B cell (primary cell): ENCODE data around the gene SMIM20. TPM values are rescaled to one million over a fixed set of nuclear protein-coding genes. Genes with fewer than 3 reads are reported as not detected.

Experiments used
- ATAC-seq: fragments of 200-7000 bp; cut with Tn5 transposase; one replicate; pipeline ENCODE4 v1.10.0; 2021; ENCODE audit warnings: low read depth, mild to moderate bottlenecking, moderate number of reproducible peaks, moderate library complexity
- CTCF ChIA-PET: fragments of 350-600 bp; sonication (Branson Sonifier 250); formaldehyde crosslinking; loops from one replicate; lab custom pipeline; 2021; ENCODE audit warnings: antibody characterized with exemption, inconsistent platforms; lab: Charles Lee
- POLR2A ChIA-PET: fragments of 350-600 bp; sonication (Branson Sonifier 250); formaldehyde crosslinking; loops from one replicate; lab custom pipeline; 2021; ENCODE audit warnings: antibody characterized with exemption; lab: Charles Lee
- DNase-seq: peaks from one replicate; pipeline ENCODE4 v3.0.0; 2013
- H2AFZ ChIP-seq: 2 replicates; pipeline ENCODE4 v1.6.1; 2012; ENCODE audit warnings: mild to moderate bottlenecking, low read depth, low read length; ENCODE audit not compliant: insufficient read depth, poor library complexity, severe bottlenecking
- H3K27ac ChIP-seq, 2 donors: 1 replicate in 1 of 2; 2 replicates in 1 of 2; pipeline ENCODE4 v1.5.1; 2012 to 2013; ENCODE audit warnings: low read length in 2 of 2, mild to moderate bottlenecking in 2 of 2, moderate library complexity in 1 of 2
- H3K27me3 ChIP-seq, 4 experiments: fragments of 200-600 bp in 1 of 4; sonication (generic) in 1 of 4; replicated peaks in 1 of 4; 1 replicate in 2 of 4; 2 replicates in 2 of 4; pipeline versions ENCODE4 v1.6.1 to v1.7.0; 2013 to 2016; ENCODE audit warnings: low read length in 3 of 4, mild to moderate bottlenecking in 2 of 4, mixed read lengths in 1 of 4, moderate library complexity in 1 of 4; ENCODE audit not compliant: insufficient read depth in 4 of 4, control insufficient read depth in 3 of 4; ENCODE audit errors: control extremely low read depth in 1 of 4
- H3K36me3 ChIP-seq, 2 experiments: replicated peaks in 1 of 2; 1 replicate in 1 of 2; 2 replicates in 1 of 2; pipeline versions ENCODE4 v1.6.1 to v1.7.1; 2013; ENCODE audit warnings: low read length in 1 of 2; ENCODE audit not compliant: insufficient read depth in 2 of 2, control insufficient read depth in 1 of 2; ENCODE audit errors: control extremely low read depth in 1 of 2, extremely low read depth in 1 of 2
- H3K4me1 ChIP-seq, 2 donors: fragments of 200-600 bp in 1 of 2; sonication (generic) in 1 of 2; 1 replicate in 1 of 2; 2 replicates in 1 of 2; pipeline versions ENCODE4 v1.5.1 to v1.6.1; 2013 to 2017; ENCODE audit warnings: low read length in 2 of 2; ENCODE audit not compliant: control insufficient read depth in 2 of 2, insufficient read depth in 2 of 2
- H3K4me2 ChIP-seq: replicated peaks from 2 replicates; pipeline ENCODE3; 2012; ENCODE audit warnings: mild to moderate bottlenecking, low read depth, low read length; ENCODE audit not compliant: poor library complexity, severe bottlenecking
- H3K4me3 ChIP-seq, 5 experiments: fragments of 200-600 bp in 1 of 5; sonication (generic) in 1 of 5; 1 replicate in 3 of 5; 2 replicates in 2 of 5; pipeline versions ENCODE4 v1.5.1 to v1.7.0; 2011 to 2016; ENCODE audit warnings: low read length in 4 of 5, mild to moderate bottlenecking in 4 of 5, low read depth in 2 of 5, control low read depth in 1 of 5, moderate library complexity in 1 of 5; ENCODE audit not compliant: insufficient read depth in 1 of 5; ENCODE audit errors: control extremely low read depth in 1 of 5, extremely low read depth in 1 of 5
- H3K79me2 ChIP-seq: fragments of 200-600 bp; sonication (generic); one replicate; pipeline ENCODE4 v1.6.0; 2016; ENCODE audit warnings: low read length; ENCODE audit not compliant: control insufficient read depth, insufficient read depth
- H3K9ac ChIP-seq: fragments of 200-600 bp; sonication (generic); 2 replicates; pipeline ENCODE4 v1.6.1; 2017; ENCODE audit warnings: mild to moderate bottlenecking, low read length, moderate library complexity
- H3K9me3 ChIP-seq, 3 donors: one replicate each; pipeline versions ENCODE4 v1.6.1 to v1.7.1; 2013; ENCODE audit warnings: low read length in 2 of 3; ENCODE audit not compliant: control insufficient read depth in 2 of 3, insufficient read depth in 1 of 3; ENCODE audit errors: control extremely low read depth in 1 of 3
- H4K20me1 ChIP-seq: 2 replicates; pipeline ENCODE4 v1.6.0; 2012; ENCODE audit warnings: mild to moderate bottlenecking, low read length; ENCODE audit not compliant: insufficient read depth, control insufficient read depth, poor library complexity, severe bottlenecking
- H3K27ac Mint-ChIP-seq: one replicate; pipeline ENCODE4 v1.8.0; 2021; ENCODE audit warnings: mixed read lengths
- H3K27me3 Mint-ChIP-seq: one replicate; pipeline ENCODE4 v1.8.0; 2021; ENCODE audit warnings: mixed read lengths
- H3K4me1 Mint-ChIP-seq: one replicate; pipeline ENCODE4 v1.8.0; 2021; ENCODE audit warnings: mixed read lengths
- H3K4me3 Mint-ChIP-seq: one replicate; pipeline ENCODE4 v1.8.0; 2021; ENCODE audit warnings: mixed read lengths
- H3K9me3 Mint-ChIP-seq: one replicate; pipeline ENCODE4 v1.8.0; 2022; ENCODE audit warnings: mixed read lengths; ENCODE audit not compliant: insufficient read depth
- CTCF ChIP-seq: fragments of 200-600 bp; IDR thresholded peaks from one replicate; pipeline ENCODE4 v1.8.0; 2022; ENCODE audit warnings: antibody characterized with exemption, mild to moderate bottlenecking
- EZH2 ChIP-seq: IDR thresholded peaks from 2 replicates; pipeline ENCODE4 v1.6.1; 2012; ENCODE audit warnings: borderline replicate concordance, low read depth, mild to moderate bottlenecking, moderate library complexity, low read length; ENCODE audit not compliant: insufficient read depth, poor library complexity, severe bottlenecking
- WGBS: methylation state at CpG from one replicate; pipeline ENCODE4 v1.1.5; 2013; ENCODE audit warnings: missing lambda C conversion rate; ENCODE audit not compliant: insufficient coverage; 5-methylcytosine and 5-hydroxymethylcytosine counted together
- intact Hi-C: fragments of 100-400 bp; cut with micrococcal nuclease; formaldehyde crosslinking; loops from one replicate; pipeline ENCODE4 v1.10.0; 2022
- polyA plus RNA-seq: library from polyadenylated mRNA; depleted of rRNA; stranded (reverse); fragments of >200 nt; gene quantifications from 2 replicates; pipeline ENCODE4 v1.2.3, GENCODE V29; 2012
- total RNA-seq, 2 donors: library from RNA; stranded (reverse); fragments of 120-200 nt in 1 of 2; gene quantifications; 1 replicate in 1 of 2; 2 replicates in 1 of 2; pipeline versions ENCODE4 v1.2.3 to v1.2.4, GENCODE V29; 2013 to 2022

SMIM20 gene
- total and polyA plus RNA-seq, 2 donors (not counting 1 experiment from before 2014, with no cell fraction given): 12.6 to 20.2 TPM

- Histone ChIP-seq H3K4me3 (no peak overlapping the region), H3K27me3 (no peaks in the 10 kb centered on the region), H3K79me2 (no peaks in the 10 kb centered on the region), H2AFZ (no peak overlapping the region), H3K9me3 (no peaks in the 10 kb centered on the region), H3K4me2 (no peak overlapping the region), H3K4me1 (peaks cover 5 to 8% of the 10 kb centered on the region in 2 donors), H3K36me3 (no peaks in the 10 kb centered on the region), H3K27ac (no peak overlapping the region), H3K9ac (no peak overlapping the region), H4K20me1 (no peaks in the 10 kb centered on the region)
- intact Hi-C loops: no loop called here
- 89% methylated on average over 8 of the region's 8 CpGs for WGBS
- Mint-ChIP-seq H3K9me3 (no peaks in the 10 kb centered on the region), H3K4me1 (peaks cover 11% of the 10 kb centered on the region), H3K4me3 (no peak overlapping the region), H3K27ac (no peak overlapping the region), H3K27me3 (no peaks in the 10 kb centered on the region)
- TF ChIP-seq EZH2: no peak
- no peak for TF ChIP-seq CTCF
- ATAC-seq (no peak), DNase-seq (no peak)
- CTCF ChIA-PET: interaction anchor here (1.0 to 1.4 kb wide), 3 partner anchors 10 to 138 kb away, joined by 3 to 8 read pairs (median 4); no protein-coding TSS in a partner anchor
- POLR2A ChIA-PET: no interaction called here
Measured at GRCh38 chr4:25978327-25978726, 64.3 kb downstream of the SMIM20 start.

Other genes with a start within 250 kb of the SMIM20 start
- gene SEL1L3, start 51.2 kb upstream of the SMIM20 start, total RNA-seq: 280 and 291 TPM in 2 replicates
- gene SEL1L3, start 51.2 kb upstream of the SMIM20 start, polyA plus RNA-seq: 101 and 120 TPM in 2 replicates